ENCODE measurements around the gene CNTNAP2.

DNA sequence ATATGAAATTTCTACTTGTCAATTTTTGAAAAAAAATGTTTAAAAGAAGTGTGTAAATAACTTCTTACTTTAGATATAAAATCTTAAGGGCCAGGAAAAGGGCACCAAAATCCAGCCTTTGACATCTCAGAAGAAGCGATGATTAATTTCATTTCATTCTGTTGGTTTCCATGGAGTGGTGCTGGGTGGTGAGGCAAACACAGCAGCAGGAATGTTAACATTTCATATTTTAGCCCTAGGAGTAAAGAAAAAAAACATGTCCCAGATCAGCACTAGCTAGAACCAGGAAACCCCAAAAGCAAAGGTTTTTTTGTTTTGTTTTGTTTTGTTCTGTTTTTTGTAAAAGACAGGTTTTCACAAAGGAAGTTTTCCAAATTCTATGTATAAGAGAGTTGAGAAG lies 2175.2 kb downstream of the CNTNAP2 start:
- no peak for TF ChIP-seq EP300 (IDR thresholded peaks at IDR 0.05)
- TF ChIP-seq POLR2AphosphoS5 (IDR thresholded peaks at IDR 0.05), result no peak

Data from suprapubic skin (tissue), 4 donors.